ENCODE results near the gene QPCTL. TPM values are rescaled to one million over a fixed set of nuclear protein-coding genes. Genes with fewer than 3 reads are reported as not detected.

Gene QPCTL
- total and polyA plus RNA-seq, 9 of the 15 experiments (the other 6 are each of a cell fraction or from before 2014, with no cell fraction given), result 0.99 to 31.3 (median 12.7) TPM

DNA sequence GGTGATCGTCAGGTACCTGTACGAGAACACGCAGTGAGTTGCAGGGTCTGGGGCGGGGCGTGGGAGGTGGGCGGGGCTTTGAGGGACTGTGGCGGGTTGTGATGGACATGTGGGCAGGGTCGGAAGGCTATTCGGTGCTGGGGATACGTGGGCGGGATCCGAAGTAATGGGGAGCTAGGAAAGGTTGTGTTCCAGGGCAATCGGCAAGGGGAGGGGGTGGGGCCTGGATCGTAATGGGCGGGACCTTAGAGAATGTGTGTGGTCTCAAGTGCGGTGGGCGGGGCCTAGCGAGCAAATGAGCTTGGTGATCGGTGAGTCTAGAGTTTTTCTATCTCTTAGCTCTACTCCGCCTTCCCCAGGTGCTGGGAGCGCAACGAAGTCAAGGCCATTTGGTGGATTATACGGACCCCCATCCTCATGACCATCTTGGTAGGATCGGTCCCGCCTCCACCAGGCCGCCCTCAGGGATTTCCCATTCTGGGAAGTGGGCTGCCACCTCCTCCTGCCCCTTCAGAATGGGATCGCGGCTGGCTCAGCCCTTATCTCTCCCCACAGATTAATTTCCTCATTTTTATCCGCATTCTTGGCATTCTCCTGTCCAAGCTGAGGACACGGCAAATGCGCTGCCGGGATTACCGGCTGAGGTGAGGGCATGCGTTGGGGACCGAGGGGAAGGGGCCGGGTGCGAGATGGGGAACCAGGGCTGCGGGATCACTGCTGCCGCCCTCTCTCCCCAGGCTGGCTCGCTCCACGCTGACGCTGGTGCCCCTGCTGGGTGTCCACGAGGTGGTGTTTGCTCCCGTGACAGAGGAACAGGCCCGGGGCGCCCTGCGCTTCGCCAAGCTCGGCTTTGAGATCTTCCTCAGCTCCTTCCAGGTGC, 14.9 kb upstream of the QPCTL start (continued):
- TF ChIP-seq PBX2 (CRISPR knock-in tag; IDR thresholded peaks at IDR 0.05; ENCODE audit: low read depth) (no peak), PBX2 (tag; conservative IDR thresholded peaks at IDR 0.05; ENCODE audit: low read depth) (0 out of 2 replicates have a peak, but pooled peaks have one; percentile 18), ZFP36 (IDR thresholded peaks at IDR 0.05; ENCODE audit: low read depth, low read length, partially characterized antibody) (peak; percentile 73), SREBF2 (CRISPR knock-in tag; IDR thresholded peaks at IDR 0.05) (no peak), STAT5B (CRISPR knock-in tag; IDR thresholded peaks at IDR 0.05) (no peak), CC2D1A (IDR thresholded peaks at IDR 0.05) (no peak), ZNF212 (CRISPR knock-in tag; IDR thresholded peaks at IDR 0.05) (no peak)
- TF ChIP-seq, protein P1, sequence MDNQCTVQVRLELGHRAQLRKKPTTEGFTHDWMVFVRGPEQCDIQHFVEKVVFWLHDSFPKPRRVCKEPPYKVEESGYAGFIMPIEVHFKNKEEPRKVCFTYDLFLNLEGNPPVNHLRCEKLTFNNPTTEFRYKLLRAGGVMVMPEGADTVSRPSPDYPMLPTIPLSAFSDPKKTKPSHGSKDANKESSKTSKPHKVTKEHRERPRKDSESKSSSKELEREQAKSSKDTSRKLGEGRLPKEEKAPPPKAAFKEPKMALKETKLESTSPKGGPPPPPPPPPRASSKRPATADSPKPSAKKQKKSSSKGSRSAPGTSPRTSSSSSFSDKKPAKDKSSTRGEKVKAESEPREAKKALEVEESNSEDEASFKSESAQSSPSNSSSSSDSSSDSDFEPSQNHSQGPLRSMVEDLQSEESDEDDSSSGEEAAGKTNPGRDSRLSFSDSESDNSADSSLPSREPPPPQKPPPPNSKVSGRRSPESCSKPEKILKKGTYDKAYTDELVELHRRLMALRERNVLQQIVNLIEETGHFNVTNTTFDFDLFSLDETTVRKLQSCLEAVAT (IDR thresholded peaks at IDR 0.05), result peak in 1 of 2 experiments; percentile 77; a peak in 2 of 4 replicates
- TF ChIP-seq, protein P2, sequence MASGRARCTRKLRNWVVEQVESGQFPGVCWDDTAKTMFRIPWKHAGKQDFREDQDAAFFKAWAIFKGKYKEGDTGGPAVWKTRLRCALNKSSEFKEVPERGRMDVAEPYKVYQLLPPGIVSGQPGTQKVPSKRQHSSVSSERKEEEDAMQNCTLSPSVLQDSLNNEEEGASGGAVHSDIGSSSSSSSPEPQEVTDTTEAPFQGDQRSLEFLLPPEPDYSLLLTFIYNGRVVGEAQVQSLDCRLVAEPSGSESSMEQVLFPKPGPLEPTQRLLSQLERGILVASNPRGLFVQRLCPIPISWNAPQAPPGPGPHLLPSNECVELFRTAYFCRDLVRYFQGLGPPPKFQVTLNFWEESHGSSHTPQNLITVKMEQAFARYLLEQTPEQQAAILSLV (tag; IDR thresholded peaks at IDR 0.05), result no peak

Measured in K562 (cell line).